Fibroblast of the aortic adventitia (primary cell): ENCODE results near the gene KCNN2. TPM values are rescaled to one million over a fixed set of nuclear protein-coding genes. Genes with fewer than 3 reads are reported as not detected.

Experiments
- DNase-seq: peaks from one replicate; pipeline ENCODE4 v3.0.0-alpha.2; 2010; ENCODE audit warnings: low read depth
- H3K4me3 ChIP-seq: 2 replicates; pipeline ENCODE4 v1.5.1; 2011; ENCODE audit warnings: low read depth, mild to moderate bottlenecking, control low read depth, low read length, moderate library complexity
- total RNA-seq: library from RNA; depleted of rRNA; stranded (reverse); fragments of >200 nt; gene quantifications from 2 replicates; pipeline ENCODE4 v1.2.3, GENCODE V29; 2012; ENCODE audit warnings: low replicate concordance
- TF ChIP-seq, protein P1 (sequence below): IDR thresholded peaks from 2 replicates; pipeline ENCODE4 v1.5.1; 2011; ENCODE audit warnings: mild to moderate bottlenecking, low read length, control low read depth, inconsistent platforms; ENCODE audit not compliant: insufficient read depth

Gene KCNN2
- total RNA-seq, 1 donor: not detected

DNA sequence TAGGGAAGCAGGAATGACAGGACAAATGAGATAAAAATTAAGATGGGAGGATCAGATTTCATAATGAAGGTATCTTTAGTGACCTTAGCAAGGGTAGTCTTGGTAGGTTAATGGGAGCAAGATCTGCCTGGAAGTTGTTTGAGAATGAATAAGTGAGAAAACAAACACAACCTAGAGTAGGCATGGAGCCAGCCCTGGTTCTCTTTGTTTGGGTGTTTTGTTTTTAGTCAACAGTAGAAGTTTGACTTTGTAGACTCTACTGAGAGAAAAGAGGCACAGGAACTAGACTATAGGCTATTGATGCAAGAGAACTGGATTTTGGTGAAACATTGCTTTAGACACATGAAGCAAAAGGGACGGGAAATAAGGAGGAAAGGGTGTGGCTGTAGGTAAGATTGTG lies 40.3 kb downstream of the KCNN2 start:
- no peak for DNase-seq
- TF ChIP-seq, protein P1, sequence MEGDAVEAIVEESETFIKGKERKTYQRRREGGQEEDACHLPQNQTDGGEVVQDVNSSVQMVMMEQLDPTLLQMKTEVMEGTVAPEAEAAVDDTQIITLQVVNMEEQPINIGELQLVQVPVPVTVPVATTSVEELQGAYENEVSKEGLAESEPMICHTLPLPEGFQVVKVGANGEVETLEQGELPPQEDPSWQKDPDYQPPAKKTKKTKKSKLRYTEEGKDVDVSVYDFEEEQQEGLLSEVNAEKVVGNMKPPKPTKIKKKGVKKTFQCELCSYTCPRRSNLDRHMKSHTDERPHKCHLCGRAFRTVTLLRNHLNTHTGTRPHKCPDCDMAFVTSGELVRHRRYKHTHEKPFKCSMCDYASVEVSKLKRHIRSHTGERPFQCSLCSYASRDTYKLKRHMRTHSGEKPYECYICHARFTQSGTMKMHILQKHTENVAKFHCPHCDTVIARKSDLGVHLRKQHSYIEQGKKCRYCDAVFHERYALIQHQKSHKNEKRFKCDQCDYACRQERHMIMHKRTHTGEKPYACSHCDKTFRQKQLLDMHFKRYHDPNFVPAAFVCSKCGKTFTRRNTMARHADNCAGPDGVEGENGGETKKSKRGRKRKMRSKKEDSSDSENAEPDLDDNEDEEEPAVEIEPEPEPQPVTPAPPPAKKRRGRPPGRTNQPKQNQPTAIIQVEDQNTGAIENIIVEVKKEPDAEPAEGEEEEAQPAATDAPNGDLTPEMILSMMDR: no peak
- no peak overlapping the region for H3K4me3 ChIP-seq

DNA sequence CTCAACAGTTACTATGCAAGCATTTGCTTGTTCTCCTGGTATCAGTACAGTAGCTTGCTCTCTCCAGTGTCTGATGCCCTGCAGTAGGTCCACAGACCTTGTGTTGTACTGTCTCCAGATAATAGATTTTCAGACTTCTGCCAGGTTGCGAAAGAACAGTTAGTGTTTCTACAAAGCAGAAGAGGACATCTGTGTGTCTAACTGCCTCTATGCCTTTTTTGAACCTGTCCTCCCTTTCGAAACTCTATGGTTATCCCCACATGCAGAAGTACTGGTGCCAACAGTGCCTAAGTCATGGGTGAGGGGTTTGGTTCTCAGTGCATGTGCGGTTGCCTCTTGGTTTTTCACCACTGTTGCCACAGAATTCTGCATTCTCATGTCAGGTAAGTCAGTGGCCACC lies 45.9 kb downstream of the KCNN2 start:
- DNase-seq: no peak
- TF ChIP-seq, protein P1: no peak
- H3K4me3 ChIP-seq: no peak overlapping the region

DNA sequence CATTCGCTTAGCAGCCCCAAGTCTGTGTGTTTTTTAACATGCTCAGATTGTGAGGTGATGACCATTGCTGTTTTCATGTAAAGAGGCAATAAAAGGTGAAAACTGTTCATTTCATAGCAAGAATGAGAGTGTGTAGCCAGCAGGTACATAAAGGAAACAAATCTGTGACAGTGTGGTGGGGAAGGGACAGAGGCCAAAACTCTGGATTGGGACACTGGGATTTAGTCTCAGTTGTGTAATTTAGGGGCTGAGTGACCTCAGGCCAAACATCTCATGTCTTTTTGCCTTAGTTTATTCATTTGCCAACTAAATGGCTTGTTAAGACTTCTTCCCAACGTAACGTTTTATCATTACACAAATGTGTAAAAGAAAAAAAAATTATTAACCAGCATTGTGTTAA lies 47.0 kb downstream of the KCNN2 start:
- TF ChIP-seq, protein P1: no peak
- H3K4me3 ChIP-seq: no peak overlapping the region

DNA sequence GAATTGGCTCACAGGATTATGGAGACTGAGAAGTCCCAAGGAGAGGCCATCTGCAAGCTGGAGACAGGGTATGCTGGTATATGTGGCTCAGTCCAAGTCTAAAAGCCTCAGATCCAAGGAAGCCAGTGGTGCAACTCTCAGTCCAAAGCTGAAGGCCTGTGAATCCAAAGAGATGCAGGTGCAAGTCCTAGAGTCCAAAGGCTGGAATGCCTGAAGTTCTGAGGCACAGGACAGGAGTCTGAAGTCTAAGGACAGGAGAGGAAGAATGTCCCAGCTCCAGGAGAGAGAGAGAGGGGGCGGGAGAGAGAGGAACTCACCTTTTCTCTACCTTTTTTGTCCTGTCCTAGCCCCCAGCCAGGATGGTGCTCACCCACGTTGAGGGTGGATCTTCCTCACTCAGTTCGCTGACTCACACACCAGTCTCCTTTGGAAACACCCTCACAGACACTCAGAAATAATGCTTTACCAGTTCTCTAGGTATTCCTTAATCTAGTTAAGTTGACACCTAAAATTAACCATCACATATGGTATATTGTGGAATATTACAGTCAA lies 49.6 kb downstream of the KCNN2 start:
- DNase-seq: no peak
- no peak overlapping the region for H3K4me3 ChIP-seq
- TF ChIP-seq, protein P1: no peak

More for the DNA sequence above, 47.0 kb downstream of the KCNN2 start:
- DNase-seq: no peak

DNA sequence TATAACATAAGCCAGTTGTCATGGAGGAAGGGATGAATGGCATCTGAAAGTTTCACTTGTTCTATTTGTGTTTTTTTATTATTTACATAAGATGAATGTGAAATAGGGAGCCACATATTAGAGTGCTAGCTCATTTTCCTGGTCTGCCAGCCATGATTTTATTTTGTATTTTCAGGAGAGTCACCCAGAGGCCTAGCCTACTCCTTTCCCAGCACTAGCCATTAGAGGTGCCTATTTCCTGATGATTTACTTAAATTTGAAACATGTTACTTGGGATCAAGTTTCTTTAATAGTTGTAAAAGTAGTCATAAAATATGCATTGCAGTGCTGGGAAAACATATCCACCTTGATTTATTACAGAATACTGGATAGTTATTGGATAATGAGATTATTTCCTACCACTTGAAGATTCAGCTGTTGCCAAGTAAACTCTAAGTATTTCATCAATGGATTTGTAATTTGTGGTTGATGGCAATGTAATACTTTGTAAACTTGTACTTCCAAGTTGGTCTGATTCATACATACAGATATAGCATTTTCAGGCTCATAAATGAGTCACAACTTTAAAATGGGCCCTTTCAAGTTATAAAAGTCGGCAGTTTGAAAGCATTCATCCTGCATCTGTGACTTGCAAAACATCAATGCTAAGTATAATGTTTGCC lies 50.8 kb downstream of the KCNN2 start:
- TF ChIP-seq, protein P1: no peak
- DNase-seq: peak; percentile 4
- no peak overlapping the region for H3K4me3 ChIP-seq

DNA sequence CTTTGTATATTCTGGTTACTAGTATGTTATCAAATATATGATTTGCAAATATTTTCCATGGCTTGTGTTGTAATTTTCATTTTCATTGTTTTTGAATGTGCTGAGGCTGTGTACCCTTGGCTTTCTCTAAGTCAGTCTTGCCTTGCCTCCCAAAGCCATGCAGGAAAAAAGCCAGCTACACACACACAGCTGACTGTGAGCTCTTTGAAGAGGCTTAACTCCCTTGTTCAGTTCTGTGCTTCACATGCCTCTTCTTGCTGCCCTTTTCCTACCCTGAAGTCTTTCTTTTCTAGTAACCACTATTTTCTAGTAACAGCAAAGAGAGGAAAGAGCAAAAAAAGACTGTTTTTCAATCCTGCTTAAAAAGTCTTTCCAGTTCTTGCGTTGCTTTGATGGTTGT lies 53.9 kb downstream of the KCNN2 start:
- no peak for DNase-seq
- H3K4me3 ChIP-seq: no peak overlapping the region
- TF ChIP-seq, protein P1: no peak
